Measurements from ENCODE around the gene LSG1. TPM values are rescaled to one million over a fixed set of nuclear protein-coding genes. Genes with fewer than 3 reads are reported as not detected.

LSG1 gene
- total RNA-seq, 1 donor from 2014 or later, result 55.4 TPM

DNA sequence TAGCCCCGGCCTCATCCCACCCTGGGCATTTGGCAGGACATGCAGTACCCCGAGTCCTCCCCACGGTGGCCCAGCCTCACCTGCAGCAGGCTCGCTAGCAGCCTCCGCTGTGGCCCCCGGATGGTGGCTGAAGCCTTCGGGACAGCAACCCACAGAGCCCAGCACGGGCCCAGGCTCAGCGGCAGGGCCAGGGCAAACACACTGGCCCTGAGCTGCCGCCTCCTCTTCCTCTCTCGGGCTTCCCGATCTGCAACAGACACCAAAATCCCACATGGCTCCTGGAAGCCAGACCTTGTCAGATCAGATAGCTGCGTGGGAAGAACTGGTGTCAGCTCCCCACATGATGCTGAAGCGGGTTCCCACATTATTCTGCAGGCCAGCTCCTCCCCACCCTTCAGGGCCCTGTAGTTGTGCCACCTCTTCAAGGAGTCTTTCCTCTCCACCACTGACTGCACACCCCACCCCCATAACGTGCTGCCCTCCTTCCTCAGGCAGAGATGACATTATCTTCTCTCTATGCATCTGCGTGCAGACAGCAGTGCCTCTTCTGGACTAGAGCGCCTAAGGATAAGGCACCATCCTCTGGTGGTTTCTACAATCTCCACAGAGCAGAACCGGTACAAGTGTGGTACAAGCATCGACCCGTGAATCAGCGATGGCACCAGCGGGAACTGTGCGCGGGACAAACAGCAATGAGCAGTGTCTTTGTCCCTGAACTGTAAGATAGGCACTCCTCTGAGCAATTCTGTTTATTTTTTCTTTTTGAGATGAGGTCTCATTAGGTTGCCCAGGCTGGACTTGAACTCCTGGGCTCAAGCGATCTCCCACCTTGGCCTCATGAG, 48.3 kb downstream of the LSG1 start:
- Mint-ChIP-seq H3K4me1 (no peaks in the 10 kb centered on the region), H3K9me3 (no peaks in the 10 kb centered on the region), H3K36me3 (ENCODE audit: low read depth) (no peaks in the 10 kb centered on the region), H3K4me3 (no peak overlapping the region), H3K27ac (no peak overlapping the region), H3K27me3 (no peaks in the 10 kb centered on the region)
- CTCF ChIA-PET, result no interaction called here
- intact Hi-C loops (cut with micrococcal nuclease), result no loop called here
- ATAC-seq (ENCODE audit: low read depth) (no peak), DNase-seq (no peak)
- TF ChIP-seq, protein P1, sequence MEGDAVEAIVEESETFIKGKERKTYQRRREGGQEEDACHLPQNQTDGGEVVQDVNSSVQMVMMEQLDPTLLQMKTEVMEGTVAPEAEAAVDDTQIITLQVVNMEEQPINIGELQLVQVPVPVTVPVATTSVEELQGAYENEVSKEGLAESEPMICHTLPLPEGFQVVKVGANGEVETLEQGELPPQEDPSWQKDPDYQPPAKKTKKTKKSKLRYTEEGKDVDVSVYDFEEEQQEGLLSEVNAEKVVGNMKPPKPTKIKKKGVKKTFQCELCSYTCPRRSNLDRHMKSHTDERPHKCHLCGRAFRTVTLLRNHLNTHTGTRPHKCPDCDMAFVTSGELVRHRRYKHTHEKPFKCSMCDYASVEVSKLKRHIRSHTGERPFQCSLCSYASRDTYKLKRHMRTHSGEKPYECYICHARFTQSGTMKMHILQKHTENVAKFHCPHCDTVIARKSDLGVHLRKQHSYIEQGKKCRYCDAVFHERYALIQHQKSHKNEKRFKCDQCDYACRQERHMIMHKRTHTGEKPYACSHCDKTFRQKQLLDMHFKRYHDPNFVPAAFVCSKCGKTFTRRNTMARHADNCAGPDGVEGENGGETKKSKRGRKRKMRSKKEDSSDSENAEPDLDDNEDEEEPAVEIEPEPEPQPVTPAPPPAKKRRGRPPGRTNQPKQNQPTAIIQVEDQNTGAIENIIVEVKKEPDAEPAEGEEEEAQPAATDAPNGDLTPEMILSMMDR (IDR thresholded peaks at IDR 0.05), result no peak
- POLR2A ChIA-PET, result no interaction called here

DNA sequence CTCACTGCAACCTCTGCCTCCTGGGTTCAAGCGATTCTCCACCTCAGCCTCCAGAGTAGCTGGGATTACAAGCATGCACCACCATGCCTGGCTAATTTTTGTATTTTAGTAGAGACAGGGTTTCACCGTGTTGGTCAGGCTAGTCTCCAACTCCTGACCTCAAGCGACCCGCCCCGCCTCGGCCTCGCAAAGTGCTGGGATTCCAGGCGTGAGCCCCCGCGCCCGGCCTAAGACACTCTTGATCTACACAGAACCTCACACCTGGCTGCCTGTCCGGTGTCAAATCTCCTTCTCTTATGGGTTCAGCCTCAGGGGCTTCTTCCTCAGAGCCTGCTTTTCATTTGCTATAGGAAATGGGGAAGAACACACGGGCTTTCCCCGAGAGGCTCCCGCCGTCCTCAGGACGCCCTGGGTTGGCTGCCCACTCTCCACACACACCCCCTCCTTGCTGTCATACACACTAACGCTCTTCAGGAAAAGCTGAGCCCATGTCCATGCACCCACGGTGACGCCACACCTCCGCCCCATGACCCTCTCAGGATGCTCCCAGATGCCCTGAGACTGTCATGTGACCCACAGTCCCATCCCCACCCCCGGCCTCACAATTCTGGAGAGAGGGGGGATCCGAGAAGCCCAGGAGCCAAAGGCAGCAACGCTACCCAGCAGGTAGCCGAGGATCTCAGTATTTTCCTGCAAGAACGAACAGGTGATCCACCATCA, 49.2 kb downstream of the LSG1 start:
- DNase-seq (no peak), ATAC-seq (ENCODE audit: low read depth) (no peak)
- POLR2A ChIA-PET, result interaction anchor here (0.7 kb wide), 1 partner anchor 16 kb away, joined by 6 read pairs; no protein-coding TSS in a partner anchor
- H3K4me3 Mint-ChIP-seq, result no peak overlapping the region
- no peaks in the 10 kb centered on the region for H3K9me3 Mint-ChIP-seq
- no peak overlapping the region for H3K27ac Mint-ChIP-seq
- no peaks in the 10 kb centered on the region for H3K36me3 Mint-ChIP-seq (ENCODE audit: low read depth)
- CTCF ChIA-PET, result no interaction called here
- no peaks in the 10 kb centered on the region for H3K4me1 Mint-ChIP-seq
- intact Hi-C loops (cut with micrococcal nuclease), result no loop called here
- TF ChIP-seq, protein P1 (IDR thresholded peaks at IDR 0.05), result no peak
- H3K27me3 Mint-ChIP-seq, result no peaks in the 10 kb centered on the region

DNA sequence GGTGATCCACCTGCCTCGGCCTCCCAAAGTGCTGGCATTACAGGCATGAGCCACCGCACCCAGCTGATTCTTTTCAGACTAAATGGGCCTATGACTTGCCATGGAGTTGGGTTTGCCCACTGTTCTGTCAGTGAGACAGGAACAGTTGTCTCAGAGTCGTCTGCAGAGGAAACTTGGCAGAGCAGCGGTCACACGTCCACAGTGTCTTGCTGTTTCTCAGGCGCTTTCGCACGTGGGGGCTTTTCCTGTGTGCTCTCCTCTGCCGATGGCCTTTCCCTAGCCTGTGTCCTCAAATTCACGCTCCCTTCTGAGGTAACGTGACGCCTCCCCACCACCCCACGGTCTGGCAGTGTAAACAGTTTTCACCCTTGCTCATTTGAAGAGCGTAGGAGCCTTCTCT, 50.0 kb downstream of the LSG1 start:
- H3K27ac Mint-ChIP-seq, result no peak overlapping the region
- intact Hi-C loops (cut with micrococcal nuclease), result no loop called here
- H3K4me1 Mint-ChIP-seq, result no peaks in the 10 kb centered on the region
- H3K36me3 Mint-ChIP-seq (ENCODE audit: low read depth), result no peaks in the 10 kb centered on the region
- no peak for ATAC-seq (ENCODE audit: low read depth)
- H3K4me3 Mint-ChIP-seq, result no peak overlapping the region
- H3K27me3 Mint-ChIP-seq, result no peaks in the 10 kb centered on the region
- ChIA-PET CTCF (interaction anchor here (0.6 kb wide), 1 partner anchor 27 kb away, joined by 6 read pairs; no protein-coding TSS in a partner anchor), POLR2A (no interaction called here)
- TF ChIP-seq, protein P1 (IDR thresholded peaks at IDR 0.05), result no peak
- no peaks in the 10 kb centered on the region for H3K9me3 Mint-ChIP-seq
- no peak for DNase-seq

DNA sequence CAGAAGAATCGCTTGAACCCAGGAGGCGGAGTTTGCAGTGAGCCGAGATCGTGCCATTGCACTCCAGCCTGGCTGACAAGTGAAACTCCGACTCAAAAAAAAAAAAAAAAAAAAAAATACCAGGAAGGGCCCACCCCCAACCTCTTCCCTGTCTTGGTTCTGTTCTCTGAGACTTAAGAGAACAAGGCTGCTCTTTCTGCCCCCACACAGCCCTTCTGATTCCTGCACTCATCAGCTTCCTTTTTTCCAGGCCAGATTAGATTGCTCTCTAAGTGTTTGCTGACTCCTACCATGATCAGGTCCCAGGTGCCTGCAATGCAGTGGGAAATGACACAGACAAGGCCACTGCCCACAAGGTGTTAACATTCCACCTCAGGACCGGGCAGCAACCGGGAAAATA, 51.8 kb downstream of the LSG1 start:
- intact Hi-C loops (cut with micrococcal nuclease), result no loop called here
- Mint-ChIP-seq H3K4me3 (no peak overlapping the region), H3K4me1 (no peaks in the 10 kb centered on the region), H3K27ac (no peak overlapping the region), H3K27me3 (no peaks in the 10 kb centered on the region), H3K9me3 (no peaks in the 10 kb centered on the region), H3K36me3 (ENCODE audit: low read depth) (no peaks in the 10 kb centered on the region)
- ATAC-seq (ENCODE audit: low read depth) (no peak), DNase-seq (no peak)
- CTCF ChIA-PET, result no interaction called here
- POLR2A ChIA-PET, result no interaction called here
- TF ChIP-seq, protein P1 (IDR thresholded peaks at IDR 0.05), result no peak

DNA sequence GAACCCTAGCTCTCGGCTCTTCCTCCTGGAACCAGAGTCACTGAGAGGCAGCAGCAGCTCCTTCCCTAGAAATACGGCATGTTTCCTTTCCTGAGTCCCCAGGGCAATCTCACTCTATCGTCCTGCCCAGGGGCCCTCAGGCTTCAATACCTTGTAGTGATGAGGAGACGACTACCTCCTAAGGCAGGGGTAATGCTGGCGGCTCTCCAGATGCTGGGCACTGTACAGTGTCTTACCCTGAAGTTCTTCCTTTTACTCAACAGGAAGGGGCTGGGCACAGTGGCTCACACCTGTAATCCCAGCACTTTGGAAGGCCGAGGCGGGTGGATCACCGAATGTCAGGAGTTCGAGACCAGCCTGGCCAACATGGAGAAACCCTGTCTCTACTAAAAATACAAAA, 52.2 kb downstream of the LSG1 start:
- ChIA-PET POLR2A (no interaction called here), CTCF (no interaction called here)
- intact Hi-C loops (cut with micrococcal nuclease), result no loop called here
- no peak overlapping the region for H3K27ac Mint-ChIP-seq
- no peaks in the 10 kb centered on the region for H3K36me3 Mint-ChIP-seq (ENCODE audit: low read depth)
- H3K4me3 Mint-ChIP-seq, result no peak overlapping the region
- DNase-seq, result no peak
- H3K27me3 Mint-ChIP-seq, result no peaks in the 10 kb centered on the region
- H3K9me3 Mint-ChIP-seq, result no peaks in the 10 kb centered on the region
- ATAC-seq (ENCODE audit: low read depth), result no peak
- TF ChIP-seq, protein P1 (IDR thresholded peaks at IDR 0.05), result no peak
- H3K4me1 Mint-ChIP-seq, result no peaks in the 10 kb centered on the region

All from activated B cell treated with CpG ODN at 0.5 μM for 24 hours (primary cell).